CD4-positive, alpha-beta T cell (primary cell): ENCODE measurements around the gene CMTM1. TPM values are rescaled to one million over a fixed set of nuclear protein-coding genes. Genes with fewer than 3 reads are reported as not detected.

Source experiments
- ATAC-seq: fragments of 200-7000 bp; cut with Tn5 transposase; one replicate; pipeline ENCODE4 v1.10.0; 2022; ENCODE audit warnings: mild to moderate bottlenecking; ENCODE audit not compliant: poor library complexity
- CTCF ChIA-PET: fragments of 350-600 bp; sonication (Branson Sonifier 250); formaldehyde crosslinking; loops from one replicate; lab custom pipeline; 2021; ENCODE audit warnings: antibody characterized with exemption, inconsistent platforms; lab: Charles Lee
- POLR2A ChIA-PET: fragments of 350-600 bp; sonication (Branson Sonifier 250); formaldehyde crosslinking; loops from one replicate; lab custom pipeline; 2021; ENCODE audit warnings: antibody characterized with exemption, inconsistent platforms; lab: Charles Lee
- DNase-seq, 14 experiments: peaks; one replicate each; pipeline ENCODE4 v3.0.0-alpha.2; 2013 to 2020; ENCODE audit warnings: mixed read lengths in 2 of 14
- H3K27ac ChIP-seq, 2 donors: one replicate each; pipeline versions ENCODE4 v1.5.1 to v1.7.0; 2013; ENCODE audit warnings: low read length in 2 of 2, low read depth in 1 of 2, mild to moderate bottlenecking in 1 of 2
- H3K27me3 ChIP-seq, 2 experiments: 1 replicate in 1 of 2; 2 replicates in 1 of 2; pipeline versions ENCODE4 v1.6.1 to v1.7.0; 2013; ENCODE audit warnings: low read length in 2 of 2, control low read depth in 1 of 2, mild to moderate bottlenecking in 1 of 2, moderate library complexity in 1 of 2; ENCODE audit not compliant: insufficient read depth in 2 of 2, control insufficient read depth in 1 of 2
- H3K36me3 ChIP-seq: one replicate; pipeline ENCODE4 v1.6.1; 2013; ENCODE audit warnings: low read length, control low read depth; ENCODE audit not compliant: insufficient read depth
- H3K4me1 ChIP-seq: one replicate; pipeline ENCODE4 v1.6.1; 2013; ENCODE audit warnings: low read length, control low read depth; ENCODE audit not compliant: insufficient read depth
- H3K4me3 ChIP-seq: one replicate; pipeline ENCODE4 v1.5.1; 2013; ENCODE audit warnings: mild to moderate bottlenecking, low read length, moderate library complexity
- H3K9me3 ChIP-seq, 2 experiments: 1 replicate in 1 of 2; 2 replicates in 1 of 2; pipeline versions ENCODE4 v1.6.1 to v1.7.0; 2013; ENCODE audit warnings: low read length in 2 of 2, mild to moderate bottlenecking in 2 of 2, control low read depth in 1 of 2, moderate library complexity in 1 of 2; ENCODE audit not compliant: control insufficient read depth in 1 of 2, insufficient read depth in 1 of 2
- H3K27ac Mint-ChIP-seq: one replicate; pipeline ENCODE4 v1.8.0; 2020; ENCODE audit warnings: mixed read lengths
- H3K27me3 Mint-ChIP-seq: one replicate; pipeline ENCODE4 v1.8.0; 2021; ENCODE audit warnings: mixed read lengths
- H3K36me3 Mint-ChIP-seq: one replicate; pipeline ENCODE4 v1.8.0; 2021; ENCODE audit warnings: low read depth, mixed read lengths
- H3K4me1 Mint-ChIP-seq: one replicate; pipeline ENCODE4 v1.8.0; 2021; ENCODE audit warnings: low read depth, mixed read lengths
- H3K4me3 Mint-ChIP-seq: one replicate; pipeline ENCODE4 v1.8.0; 2020; ENCODE audit warnings: mild to moderate bottlenecking, mixed read lengths
- H3K9me3 Mint-ChIP-seq: one replicate; pipeline ENCODE4 v1.8.0; 2020; ENCODE audit warnings: mixed read lengths
- CTCF ChIP-seq: fragments of 200-600 bp; IDR thresholded peaks from one replicate; pipeline ENCODE4 v1.8.0; 2022; ENCODE audit warnings: antibody characterized with exemption, mild to moderate bottlenecking
- intact Hi-C, 2 experiments: fragments of 100-400 bp; cut with DNase I in 1 of 2; cut with micrococcal nuclease in 1 of 2; formaldehyde crosslinking; loops; one replicate each; pipeline versions ENCODE4 v1.15.1 to v1.9.0; 2023 to 2025; cut with DNase I, micrococcal nuclease
- total RNA-seq, 174 experiments: library from RNA in 2 of 174; stranded (reverse) in 2 of 174; gene quantifications; one replicate each; pipeline ENCODE4 v1.2.3 and lab custom pipeline; 2021 to 2026

Gene CMTM1
- total RNA-seq, 2 experiments from 2014 or later: 0.66 to 1.1 TPM

GRCh38 chr16:66519482-66520373 lies 46.5 kb upstream of the CMTM1 start:
- Mint-ChIP-seq H3K4me1 (peaks cover 85% of the 10 kb centered on the region), H3K36me3 (no peaks in the 10 kb centered on the region), H3K27ac (peak overlapping the region; percentile 93), H3K4me3 (peak overlapping the region; percentile 58), H3K27me3 (no peaks in the 10 kb centered on the region), H3K9me3 (no peaks in the 10 kb centered on the region)
- intact Hi-C loops: loop anchor here in 1 of 2 experiments (5.0 kb wide), 1 partner anchor 33 kb away; the partner anchor contains the start of genes CKLF and TK2
- ChIA-PET CTCF (interaction anchor here (3.2 kb wide), 1 partner anchor 32 kb away, joined by 20 read pairs; the partner anchor contains the start of gene CKLF), POLR2A (interaction anchor here (0.8 to 6.5 kb wide), 3 partner anchors 7 to 31 kb away, joined by 3 to 124 read pairs (median 3); partner anchors contain the start of genes CKLF and TK2)
- DNase-seq (no peak), ATAC-seq (no peak)
- TF ChIP-seq CTCF: no peak
- Histone ChIP-seq H3K4me3 (no peak overlapping the region), H3K27ac (peak overlapping the region in 1 of 2 donors; percentile 9), H3K4me1 (peaks cover 89% of the 10 kb centered on the region), H3K9me3 (no peaks in the 10 kb centered on the region), H3K27me3 (no peaks in the 10 kb centered on the region), H3K36me3 (no peaks in the 10 kb centered on the region)

GRCh38 chr16:66520406-66521170 lies 45.7 kb upstream of the CMTM1 start:
- peak in 3 of 14 experiments; percentile 22 to 52 (median 48) for DNase-seq
- no peaks in the 10 kb centered on the region for H3K36me3 ChIP-seq
- H3K9me3 ChIP-seq: no peaks in the 10 kb centered on the region
- TF ChIP-seq CTCF: no peak
- Mint-ChIP-seq H3K4me1 (peaks cover 89% of the 10 kb centered on the region), H3K27me3 (no peaks in the 10 kb centered on the region), H3K4me3 (peak overlapping the region; percentile 58), H3K36me3 (no peaks in the 10 kb centered on the region), H3K27ac (peak overlapping the region; percentile 93), H3K9me3 (no peaks in the 10 kb centered on the region)
- ChIA-PET POLR2A (interaction anchor here (0.8 to 6.5 kb wide), 5 partner anchors 8 to 112 kb away, joined by 3 to 124 read pairs (median 3); partner anchors contain the start of genes CKLF and TK2), CTCF (interaction anchor here (1.0 to 3.8 kb wide), 3 partner anchors 9 to 69 kb away, joined by 3 to 20 read pairs (median 13); partner anchors contain the start of gene CKLF)
- H3K4me1 ChIP-seq: peaks cover 90% of the 10 kb centered on the region
- H3K27me3 ChIP-seq: no peaks in the 10 kb centered on the region
- peak overlapping the region; percentile 14 to 49 for H3K27ac ChIP-seq
- no peak overlapping the region for H3K4me3 ChIP-seq
- ATAC-seq: no peak
- intact Hi-C loops: no loop called here

- H3K4me1 ChIP-seq: peaks cover 90% of the 10 kb centered on the region
- peak overlapping the region; percentile 74 for H3K4me3 Mint-ChIP-seq
- POLR2A ChIA-PET: interaction anchor here (0.8 to 6.5 kb wide), 5 partner anchors 10 to 113 kb away, joined by 3 to 124 read pairs (median 14); partner anchors contain the start of genes CKLF, CMTM3 and TK2
- peak overlapping the region; percentile 14 to 49 for H3K27ac ChIP-seq
- peak overlapping the region; percentile 2 for H3K4me3 ChIP-seq
- no peaks in the 10 kb centered on the region for H3K9me3 ChIP-seq
- H3K27me3 Mint-ChIP-seq: no peaks in the 10 kb centered on the region
- peaks cover 89% of the 10 kb centered on the region for H3K4me1 Mint-ChIP-seq
- ATAC-seq: no peak
- H3K27ac Mint-ChIP-seq: peak overlapping the region; percentile 93
- no peak for TF ChIP-seq CTCF
- intact Hi-C loops: no loop called here
- H3K36me3 ChIP-seq: no peaks in the 10 kb centered on the region
- no peaks in the 10 kb centered on the region for H3K27me3 ChIP-seq
- CTCF ChIA-PET: interaction anchor here (1.0 to 4.0 kb wide), 5 partner anchors 9 to 87 kb away, joined by 3 to 20 read pairs (median 13); partner anchors contain the start of gene CKLF
- H3K9me3 Mint-ChIP-seq: no peaks in the 10 kb centered on the region
- peak in 1 of 14 experiments; percentile 19 for DNase-seq
- H3K36me3 Mint-ChIP-seq: no peaks in the 10 kb centered on the region
These were observed 45.0 kb upstream of the CMTM1 start for GRCh38 chr16:66521252-66521713.
